Right lobe of liver (tissue), 6 donors: Measurements from ENCODE around the gene MDM2. TPM values are rescaled to one million over a fixed set of nuclear protein-coding genes. Genes with fewer than 3 reads are reported as not detected.

Source experiments
- ATAC-seq, 4 donors: fragments of 200-7000 bp; cut with Tn5 transposase; one replicate each; pipeline ENCODE4 v1.9.1; 2020; ENCODE audit warnings: mild to moderate bottlenecking in 4 of 4, moderate library complexity in 4 of 4
- DNase-seq, 3 donors: peaks; one replicate each; pipeline ENCODE4 v3.0.0-alpha.2; 2020
- H3K27ac ChIP-seq, 3 donors: fragments of 200-600 bp; one replicate each; pipeline ENCODE4 v1.8.0; 2022
- H3K27me3 ChIP-seq, 2 donors: fragments of 200-600 bp; one replicate each; pipeline ENCODE4 v1.8.0; 2022
- H3K36me3 ChIP-seq, 4 donors: fragments of 200-600 bp; sonication (generic) in 1 of 4; one replicate each; pipeline versions ENCODE4 v1.5.1 to v1.8.0; 2017 to 2022; ENCODE audit warnings: control low read depth in 1 of 4
- H3K4me1 ChIP-seq, 4 donors: fragments of 200-600 bp; sonication (generic) in 1 of 4; one replicate each; pipeline versions ENCODE4 v1.5.1 to v1.8.0; 2017 to 2022; ENCODE audit warnings: control low read depth in 1 of 4
- H3K4me3 ChIP-seq, 3 donors: fragments of 200-600 bp; one replicate each; pipeline ENCODE4 v1.8.0; 2022
- H3K9me3 ChIP-seq, 4 donors: fragments of 200-600 bp; sonication (generic) in 1 of 4; one replicate each; pipeline versions ENCODE4 v1.5.1 to v1.8.0; 2017 to 2022; ENCODE audit warnings: control low read depth in 1 of 4
- WGBS: methylation state at CpG from one replicate; pipeline ENCODE4 v1.1.6; 2018; ENCODE audit warnings: low coverage, low lambda C conversion rate; ENCODE audit not compliant: insufficient coverage; ENCODE audit errors: missing lambda C conversion rate; 5-methylcytosine and 5-hydroxymethylcytosine counted together
- intact Hi-C, 2 donors: fragments of 100-400 bp; cut with DNase I; formaldehyde crosslinking; loops; one replicate each; pipeline versions ENCODE4 v1.11.2 to v1.14.1; 2022
- total RNA-seq, 6 experiments: library from RNA; depleted of rRNA in 2 of 6; stranded (reverse); fragments of >200 nt in 2 of 6; fragmentation: NEBNext Ultra II Directional in 3 of 6; extraction: Animal tissue kit (Norgen Biotek cat#: 25700) in 3 of 6; gene quantifications; one replicate each; pipeline versions ENCODE4 v1.1.0 to v1.2.4, GENCODE V29; 2016 to 2023
- TF ChIP-seq, protein P1 (sequence below), 4 donors: fragments of 200-600 bp in 3 of 4; fragments of 450-650 bp in 1 of 4; IDR thresholded peaks; one replicate each; pipeline versions ENCODE4 v1.5.1 to v1.8.0; 2016 to 2022; ENCODE audit warnings: antibody characterized with exemption in 4 of 4, mild to moderate bottlenecking in 2 of 4
- donor health status: DM: no; HTN: yes; CAD: no.
- donor health status: DM: no; HTN: no; CAD: no.
- donor health status: DM: no; HTN: no; CAD: no.
- donor health status: DM: no; HTN: yes; CAD: no.
- donor health status: DM: no; HTN: yes; CAD: no.

Gene MDM2
- total RNA-seq, 6 experiments from 2014 or later: 56.9 to 74.3 (median 64.0) TPM

DNA sequence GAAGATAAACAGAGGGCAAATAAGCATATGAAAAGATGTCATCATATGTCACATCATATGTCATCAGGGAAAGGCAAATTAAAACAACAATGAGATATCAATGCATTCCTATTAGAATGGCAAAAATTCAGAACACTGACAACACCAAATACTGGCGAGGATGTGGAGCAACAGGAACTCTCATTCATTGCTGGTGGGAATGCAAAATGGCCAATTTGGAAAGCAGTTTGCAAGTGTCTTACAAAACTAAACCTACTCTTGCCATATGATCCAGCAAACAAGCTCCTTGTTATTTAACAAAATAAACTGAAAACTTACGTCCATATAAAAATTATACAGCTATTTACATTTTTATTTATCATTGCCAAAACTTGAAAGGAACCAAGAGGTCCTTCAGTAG lies 92.3 kb downstream of the MDM2 start:
- TF ChIP-seq, protein P1, sequence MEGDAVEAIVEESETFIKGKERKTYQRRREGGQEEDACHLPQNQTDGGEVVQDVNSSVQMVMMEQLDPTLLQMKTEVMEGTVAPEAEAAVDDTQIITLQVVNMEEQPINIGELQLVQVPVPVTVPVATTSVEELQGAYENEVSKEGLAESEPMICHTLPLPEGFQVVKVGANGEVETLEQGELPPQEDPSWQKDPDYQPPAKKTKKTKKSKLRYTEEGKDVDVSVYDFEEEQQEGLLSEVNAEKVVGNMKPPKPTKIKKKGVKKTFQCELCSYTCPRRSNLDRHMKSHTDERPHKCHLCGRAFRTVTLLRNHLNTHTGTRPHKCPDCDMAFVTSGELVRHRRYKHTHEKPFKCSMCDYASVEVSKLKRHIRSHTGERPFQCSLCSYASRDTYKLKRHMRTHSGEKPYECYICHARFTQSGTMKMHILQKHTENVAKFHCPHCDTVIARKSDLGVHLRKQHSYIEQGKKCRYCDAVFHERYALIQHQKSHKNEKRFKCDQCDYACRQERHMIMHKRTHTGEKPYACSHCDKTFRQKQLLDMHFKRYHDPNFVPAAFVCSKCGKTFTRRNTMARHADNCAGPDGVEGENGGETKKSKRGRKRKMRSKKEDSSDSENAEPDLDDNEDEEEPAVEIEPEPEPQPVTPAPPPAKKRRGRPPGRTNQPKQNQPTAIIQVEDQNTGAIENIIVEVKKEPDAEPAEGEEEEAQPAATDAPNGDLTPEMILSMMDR (IDR thresholded peaks at IDR 0.05): no peak
- DNase-seq (no peak), ATAC-seq (no peak)
- no peaks in the 10 kb centered on the region for H3K27me3 ChIP-seq
- no peak overlapping the region for H3K4me3 ChIP-seq
- peaks cover 0 to 44% (median 18%) of the 10 kb centered on the region in 4 donors for H3K4me1 ChIP-seq
- peak overlapping the region in 2 of 3 donors; percentile 62 to 70 for H3K27ac ChIP-seq
- WGBS: 43% methylated on average over 2 of the region's 2 CpGs
- intact Hi-C loops: no loop called here
- no peaks in the 10 kb centered on the region for H3K36me3 ChIP-seq
- no peaks in the 10 kb centered on the region for H3K9me3 ChIP-seq

Other genes starting within 250 kb of the MDM2 start
- gene RAP1B, start 197.3 kb upstream of the MDM2 start, total RNA-seq: 100 to 1,000 TPM in 1 of 6 experiments, 10 to 100 TPM in 5; 49.7 to 120 (median 64.3) TPM
- gene NUP107, start 121.2 kb upstream of the MDM2 start, total RNA-seq: 10 to 100 TPM in 4 of 6 experiments, 1 to 10 TPM in 2; 9.6 to 17.7 (median 11.9) TPM
- gene SLC35E3, start 62.0 kb upstream of the MDM2 start, total RNA-seq: 1 to 10 TPM; 2.4 to 7.7 (median 6.7) TPM
- gene CPM, start 125.0 kb downstream of the MDM2 start, total RNA-seq: 10 to 100 TPM; 34.6 to 91.6 (median 50.0) TPM